Spleen (tissue), 11 donors: ENCODE data around the gene CADPS2. TPM values are rescaled to one million over a fixed set of nuclear protein-coding genes. Genes with fewer than 3 reads are reported as not detected.
"Not testable (repeated sequence)": the region's sequence is repeated elsewhere in the genome, so short reads cannot be mapped to it uniquely, and the experiment has no call there.

ENCODE experiments used
- DNase-seq: peaks from one replicate; pipeline ENCODE4 v3.0.0-alpha.2; 2020
- H3K27ac ChIP-seq, 8 donors: fragments of 200-600 bp; sonication (generic) in 7 of 8; 1 replicate in 4 of 8; 2 replicates in 4 of 8; pipeline versions ENCODE4 v1.5.0 to v1.8.0; 2016 to 2021; ENCODE audit warnings: inconsistent platforms in 4 of 8, mild to moderate bottlenecking in 4 of 8, moderate library complexity in 1 of 8
- H3K27me3 ChIP-seq, 7 donors: fragments of 200-600 bp; sonication (generic) in 6 of 7; replicated peaks in 1 of 7; 1 replicate in 4 of 7; 2 replicates in 3 of 7; pipeline versions ENCODE4 v1.5.0 to v1.8.0; 2016 to 2021; ENCODE audit warnings: inconsistent platforms in 3 of 7, mild to moderate bottlenecking in 1 of 7
- H3K36me3 ChIP-seq, 6 donors: fragments of 200-600 bp; sonication (generic) in 5 of 6; 1 replicate in 4 of 6; 2 replicates in 2 of 6; pipeline versions ENCODE4 v1.5.0 to v1.8.0; 2016 to 2021; ENCODE audit warnings: inconsistent platforms in 2 of 6
- H3K4me1 ChIP-seq, 6 donors: fragments of 200-600 bp; sonication (generic) in 5 of 6; 1 replicate in 3 of 6; 2 replicates in 3 of 6; pipeline versions ENCODE4 v1.5.0 to v1.8.0; 2016 to 2021; ENCODE audit warnings: inconsistent platforms in 3 of 6
- H3K4me3 ChIP-seq, 8 donors: fragments of 200-600 bp; sonication (generic) in 7 of 8; 1 replicate in 4 of 8; 2 replicates in 4 of 8; pipeline versions ENCODE4 v1.5.0 to v1.8.0; 2016 to 2021; ENCODE audit warnings: inconsistent platforms in 4 of 8, mild to moderate bottlenecking in 4 of 8, moderate library complexity in 2 of 8
- H3K9me3 ChIP-seq, 8 donors: fragments of 200-600 bp; sonication (generic) in 7 of 8; 1 replicate in 4 of 8; 2 replicates in 4 of 8; pipeline versions ENCODE4 v1.5.0 to v1.8.0; 2016 to 2021; ENCODE audit warnings: inconsistent platforms in 4 of 8
- POLR2A ChIP-seq, 3 donors: fragments of 450-650 bp; IDR thresholded peaks; one replicate each; pipeline ENCODE4 v1.5.1; 2017; ENCODE audit warnings: antibody characterized with exemption in 3 of 3, mild to moderate bottlenecking in 1 of 3
- POLR2AphosphoS5 ChIP-seq, 3 donors: sonication (generic); formaldehyde crosslinking; IDR thresholded peaks; one replicate each; pipeline ENCODE4 v1.5.1; 2017; ENCODE audit warnings: antibody characterized with exemption in 3 of 3
- WGBS, 5 donors: extraction: QIAGEN DNeasy Blood & Tissue Kit in 3 of 5; methylation state at CpG; one replicate each; pipeline versions ENCODE4 v1.1.5 to v1.1.7; 2013 to 2018; 5-methylcytosine and 5-hydroxymethylcytosine counted together
- intact Hi-C: fragments of 100-400 bp; cut with DNase I; formaldehyde crosslinking; loops from one replicate; pipeline ENCODE4 v1.15.0; 2023; ENCODE audit warnings: low total_unique reads
- polyA plus RNA-seq, 3 donors: library from polyadenylated mRNA; stranded (reverse); fragments of 200-250 nt; gene quantifications; one replicate each; pipeline ENCODE4 v1.2.1, GENCODE V29; 2013
- total RNA-seq, 7 donors: library from RNA; depleted of rRNA in 3 of 7; stranded (reverse); fragments of >200 nt in 3 of 7; fragmentation: NEBNext Ultra II Directional in 4 of 7; extraction: Animal tissue kit (Norgen Biotek cat#: 25700) in 4 of 7; gene quantifications; one replicate each; pipeline versions ENCODE4 v1.1.0 to v1.2.1, GENCODE V29; 2016 to 2021
- TF ChIP-seq, protein P1 (sequence below), 11 experiments: fragments of 200-600 bp in 7 of 11; fragments of 450-650 bp in 4 of 11; sonication (generic) in 4 of 11; IDR thresholded peaks in 8 of 11; conservative IDR thresholded peaks in 3 of 11; 1 replicate in 7 of 11; 2 replicates in 4 of 11; pipeline versions ENCODE4 v1.4.0 to v1.8.0; 2016 to 2021; ENCODE audit warnings: antibody characterized with exemption in 11 of 11, inconsistent platforms in 4 of 11, mild to moderate bottlenecking in 1 of 11
- donor health status: healthy with polysubstance abuse.
- donor health status: DM: no; HTN: no; CAD: no; lungs with moderate emphysema.
- donor health status: DM: no; HTN: no; CAD: no.
- donor health status: Bipolar disorder and iron deficiency.
- donor health status: healthy.
- donor health status: DM: no; HTN: no; CAD: no.
- donor health status: DM: yes; HTN: yes; CAD: no.

The CADPS2 gene
- total and polyA plus RNA-seq, 10 donors = 2.4 to 19.3 (median 11.7) TPM

DNA sequence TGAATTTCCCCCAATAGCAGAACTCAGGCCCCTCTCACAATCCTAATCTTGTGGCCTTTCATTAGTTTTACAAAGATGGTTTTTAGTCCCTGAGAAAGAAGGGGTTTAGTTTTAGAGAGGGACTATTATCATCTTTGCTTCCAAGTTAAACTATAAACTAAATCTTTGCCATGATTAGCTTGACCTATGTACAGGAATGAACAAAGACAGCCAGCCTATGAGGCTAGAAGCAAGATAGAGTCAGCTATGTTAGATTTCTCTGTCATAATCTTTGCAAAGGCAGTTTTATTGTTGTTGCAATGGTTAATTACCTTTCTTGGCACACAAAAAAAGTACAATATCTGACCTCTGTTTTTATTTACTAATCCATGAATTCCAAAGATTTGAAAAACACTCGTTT is 206.4 kb downstream of the CADPS2 start:
- WGBS, 5 donors = 75 to 93% (median 78%) methylated on average over 1 of the region's 1 CpG
- Histone ChIP-seq H3K27me3 (no peaks in the 10 kb centered on the region), H3K4me1 (no peaks in the 10 kb centered on the region), H3K27ac (no peak overlapping the region), H3K9me3 (no peaks in the 10 kb centered on the region), H3K4me3 (no peak overlapping the region), H3K36me3 (no peaks in the 10 kb centered on the region)
- DNase-seq = no peak
- TF ChIP-seq POLR2AphosphoS5 (IDR thresholded peaks at IDR 0.05) (no peak), POLR2A (IDR thresholded peaks at IDR 0.05) (no peak)
- TF ChIP-seq, protein P1, sequence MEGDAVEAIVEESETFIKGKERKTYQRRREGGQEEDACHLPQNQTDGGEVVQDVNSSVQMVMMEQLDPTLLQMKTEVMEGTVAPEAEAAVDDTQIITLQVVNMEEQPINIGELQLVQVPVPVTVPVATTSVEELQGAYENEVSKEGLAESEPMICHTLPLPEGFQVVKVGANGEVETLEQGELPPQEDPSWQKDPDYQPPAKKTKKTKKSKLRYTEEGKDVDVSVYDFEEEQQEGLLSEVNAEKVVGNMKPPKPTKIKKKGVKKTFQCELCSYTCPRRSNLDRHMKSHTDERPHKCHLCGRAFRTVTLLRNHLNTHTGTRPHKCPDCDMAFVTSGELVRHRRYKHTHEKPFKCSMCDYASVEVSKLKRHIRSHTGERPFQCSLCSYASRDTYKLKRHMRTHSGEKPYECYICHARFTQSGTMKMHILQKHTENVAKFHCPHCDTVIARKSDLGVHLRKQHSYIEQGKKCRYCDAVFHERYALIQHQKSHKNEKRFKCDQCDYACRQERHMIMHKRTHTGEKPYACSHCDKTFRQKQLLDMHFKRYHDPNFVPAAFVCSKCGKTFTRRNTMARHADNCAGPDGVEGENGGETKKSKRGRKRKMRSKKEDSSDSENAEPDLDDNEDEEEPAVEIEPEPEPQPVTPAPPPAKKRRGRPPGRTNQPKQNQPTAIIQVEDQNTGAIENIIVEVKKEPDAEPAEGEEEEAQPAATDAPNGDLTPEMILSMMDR (IDR thresholded peaks at IDR 0.05 in 8 of 11, conservative IDR thresholded peaks at IDR 0.05 in 3 of 11) = no peak
- intact Hi-C loops = no loop called here

DNA sequence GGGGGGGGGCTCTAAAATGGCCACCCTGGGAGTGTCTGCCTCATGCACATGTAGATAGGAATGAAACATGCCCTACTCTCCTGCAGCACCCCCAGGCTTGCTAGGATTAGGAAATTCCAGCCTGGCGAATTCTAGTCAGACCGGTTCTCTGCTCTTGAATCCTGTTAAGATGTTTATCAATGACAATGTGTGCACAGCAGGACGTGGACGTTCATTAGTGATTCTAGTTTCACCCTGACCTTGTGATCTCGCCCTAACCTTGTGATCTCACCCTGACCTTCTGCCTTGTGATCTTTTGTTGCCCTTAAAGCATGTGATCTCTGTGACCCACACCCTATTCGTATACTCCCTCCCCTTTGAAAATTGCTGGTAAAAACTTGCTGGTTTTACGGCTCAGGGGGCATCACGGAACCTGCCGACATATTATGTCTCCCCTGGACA is 207.0 kb downstream of the CADPS2 start:
- H3K27ac ChIP-seq, H3K36me3 ChIP-seq, DNase-seq, H3K9me3 ChIP-seq, H3K4me3 ChIP-seq, intact Hi-C loops, H3K27me3 ChIP-seq, H3K4me1 ChIP-seq: not testable (repeated sequence)
- 60 to 72% (median 71%) methylated on average over 9 of the region's 9 CpGs for WGBS, 5 donors

GRCh38 chr7:122677149-122677548 is 209.1 kb downstream of the CADPS2 start:
- TF ChIP-seq POLR2A (IDR thresholded peaks at IDR 0.05) = no peak
- TF ChIP-seq, protein P1 (IDR thresholded peaks at IDR 0.05 in 8 of 11, conservative IDR thresholded peaks at IDR 0.05 in 3 of 11) = no peak
- TF ChIP-seq POLR2AphosphoS5 (IDR thresholded peaks at IDR 0.05) = no peak
- no peak for DNase-seq
- no peaks in the 10 kb centered on the region for H3K36me3 ChIP-seq
- H3K4me3 ChIP-seq = no peak overlapping the region
- H3K27me3 ChIP-seq = no peaks in the 10 kb centered on the region
- intact Hi-C loops = no loop called here
- no peaks in the 10 kb centered on the region for H3K4me1 ChIP-seq
- H3K9me3 ChIP-seq = peaks cover 0 to 9% (median 0%) of the 10 kb centered on the region in 8 donors
- 52 to 60% (median 57%) methylated on average over 1 of the region's 1 CpG for WGBS, 5 donors
- H3K27ac ChIP-seq = no peak overlapping the region

- Histone ChIP-seq H3K27me3 (no peaks in the 10 kb centered on the region), H3K36me3 (no peaks in the 10 kb centered on the region), H3K4me1 (no peaks in the 10 kb centered on the region), H3K4me3 (no peak overlapping the region), H3K9me3 (peaks cover 0 to 9% (median 0%) of the 10 kb centered on the region in 8 donors), H3K27ac (no peak overlapping the region)
- intact Hi-C loops = no loop called here
- no peak for DNase-seq
- WGBS, 5 donors = 73 to 90% (median 85%) methylated on average over 2 of the region's 2 CpGs
- TF ChIP-seq POLR2AphosphoS5 (IDR thresholded peaks at IDR 0.05) (no peak), POLR2A (IDR thresholded peaks at IDR 0.05) (no peak)
- TF ChIP-seq, protein P1 (IDR thresholded peaks at IDR 0.05 in 8 of 11, conservative IDR thresholded peaks at IDR 0.05 in 3 of 11) = no peak
These were observed 209.8 kb downstream of the CADPS2 start for GRCh38 chr7:122676466-122676865.

- intact Hi-C loops = no loop called here
- DNase-seq = no peak
- Histone ChIP-seq H3K36me3 (no peaks in the 10 kb centered on the region), H3K9me3 (peaks cover 0 to 9% (median 0%) of the 10 kb centered on the region in 8 donors), H3K27ac (no peak overlapping the region), H3K27me3 (no peaks in the 10 kb centered on the region), H3K4me3 (no peak overlapping the region), H3K4me1 (no peaks in the 10 kb centered on the region)
- 81 to 94% (median 85%) methylated on average over 7 of the region's 7 CpGs for WGBS, 5 donors
- TF ChIP-seq, protein P1 (IDR thresholded peaks at IDR 0.05 in 8 of 11, conservative IDR thresholded peaks at IDR 0.05 in 3 of 11) = no peak
- no peak for TF ChIP-seq POLR2AphosphoS5 (IDR thresholded peaks at IDR 0.05)
- TF ChIP-seq POLR2A (IDR thresholded peaks at IDR 0.05) = no peak
These were observed 210.6 kb downstream of the CADPS2 start for GRCh38 chr7:122675621-122676020.
